LNCAP (cell line): ENCODE results near the gene SHISAL1.

Source experiments
- TF ChIP-seq, protein P1 (sequence below): fragments of 450-650 bp; IDR thresholded peaks from 2 replicates; pipeline ENCODE4 v1.5.1; 2017; ENCODE audit warnings: mild to moderate bottlenecking

The SHISAL1 gene

DNA sequence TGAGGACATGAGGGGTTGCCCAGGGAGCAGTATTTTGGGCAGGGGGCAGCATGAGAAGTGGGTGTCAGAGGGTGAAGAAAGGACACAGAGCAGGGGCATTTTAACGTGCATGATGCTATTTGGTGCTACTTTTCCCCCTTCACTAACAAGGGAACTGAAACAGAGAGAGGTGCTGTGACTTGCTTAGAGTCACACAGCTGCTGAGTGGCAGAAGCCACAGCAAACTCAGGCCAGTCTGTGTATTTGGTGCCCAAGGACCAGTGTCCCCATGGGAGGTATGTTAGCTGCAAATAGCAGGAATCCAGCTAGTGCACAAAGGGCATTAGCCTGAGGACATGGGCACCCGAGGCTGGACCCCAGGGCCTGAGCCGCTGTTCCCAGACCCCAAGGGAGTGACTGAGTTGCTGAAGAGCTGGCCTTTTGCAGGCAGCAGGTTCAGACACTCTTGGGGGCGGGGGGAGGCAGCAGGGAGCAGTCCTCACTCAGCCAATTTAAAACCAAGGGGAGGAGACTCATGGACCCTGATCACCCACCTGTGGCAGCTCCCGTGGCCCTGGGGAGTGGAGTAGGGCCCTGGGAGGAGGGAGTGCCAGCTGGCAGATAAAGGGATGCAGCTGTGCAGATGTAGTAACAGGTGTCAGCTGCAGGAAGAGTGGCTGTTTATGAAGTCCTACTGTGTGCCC is 117.4 kb downstream of the SHISAL1 start:
- TF ChIP-seq, protein P1, sequence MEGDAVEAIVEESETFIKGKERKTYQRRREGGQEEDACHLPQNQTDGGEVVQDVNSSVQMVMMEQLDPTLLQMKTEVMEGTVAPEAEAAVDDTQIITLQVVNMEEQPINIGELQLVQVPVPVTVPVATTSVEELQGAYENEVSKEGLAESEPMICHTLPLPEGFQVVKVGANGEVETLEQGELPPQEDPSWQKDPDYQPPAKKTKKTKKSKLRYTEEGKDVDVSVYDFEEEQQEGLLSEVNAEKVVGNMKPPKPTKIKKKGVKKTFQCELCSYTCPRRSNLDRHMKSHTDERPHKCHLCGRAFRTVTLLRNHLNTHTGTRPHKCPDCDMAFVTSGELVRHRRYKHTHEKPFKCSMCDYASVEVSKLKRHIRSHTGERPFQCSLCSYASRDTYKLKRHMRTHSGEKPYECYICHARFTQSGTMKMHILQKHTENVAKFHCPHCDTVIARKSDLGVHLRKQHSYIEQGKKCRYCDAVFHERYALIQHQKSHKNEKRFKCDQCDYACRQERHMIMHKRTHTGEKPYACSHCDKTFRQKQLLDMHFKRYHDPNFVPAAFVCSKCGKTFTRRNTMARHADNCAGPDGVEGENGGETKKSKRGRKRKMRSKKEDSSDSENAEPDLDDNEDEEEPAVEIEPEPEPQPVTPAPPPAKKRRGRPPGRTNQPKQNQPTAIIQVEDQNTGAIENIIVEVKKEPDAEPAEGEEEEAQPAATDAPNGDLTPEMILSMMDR: no peak

DNA sequence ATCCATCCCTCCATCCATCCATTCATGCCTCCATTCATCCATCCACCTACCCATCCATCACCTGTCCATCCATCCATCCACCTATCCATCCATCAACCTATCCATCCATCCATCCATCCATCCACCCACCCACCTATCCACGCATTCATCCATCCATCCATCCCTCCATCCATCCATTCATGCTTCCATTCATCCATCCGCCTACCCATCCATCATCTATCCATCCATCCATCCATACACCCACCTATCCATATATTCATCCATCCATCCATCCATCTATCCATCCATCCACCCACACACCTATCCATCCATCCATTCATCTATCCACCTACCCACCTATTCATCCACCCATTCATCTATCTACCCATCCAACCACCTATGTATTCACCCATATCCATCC is 118.2 kb downstream of the SHISAL1 start:
- TF ChIP-seq, protein P1: no peak
